GM19397 (cell line): ENCODE data around the gene CXorf49.
"Not testable (repeated sequence)": the region's sequence is repeated elsewhere in the genome, so short reads cannot be mapped to it uniquely, and the experiment has no call there.

Experiments used
- ATAC-seq: cut with Tn5 transposase; IDR thresholded peaks from one replicate; pipeline ENCODE4 v1.9.1; 2021; ENCODE audit warnings: mild to moderate bottlenecking, moderate library complexity; ENCODE audit not compliant: unreplicated experiment

The CXorf49 gene

DNA sequence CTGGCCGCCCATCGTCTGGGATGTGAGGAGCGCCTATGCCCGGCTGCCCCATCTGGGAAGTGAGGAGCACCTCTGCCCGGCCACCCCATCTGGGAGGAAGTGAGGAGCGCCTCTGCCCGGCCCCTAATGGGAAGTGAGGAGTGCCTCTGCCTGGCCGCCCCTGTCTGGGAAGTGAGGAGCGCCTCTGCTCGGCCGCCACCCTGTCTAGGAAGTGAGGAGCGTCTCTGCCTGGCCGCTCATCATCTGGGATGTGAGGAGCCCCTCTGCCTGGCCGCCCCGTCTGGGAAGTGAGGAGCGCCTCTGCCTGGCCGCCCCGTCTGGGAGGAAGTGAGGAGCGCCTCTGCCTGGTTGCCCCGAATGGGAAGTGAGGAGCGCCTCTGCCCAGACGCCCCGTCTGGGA lies 42.4 kb downstream of the CXorf49 start:
- not testable (repeated sequence) for ATAC-seq

DNA sequence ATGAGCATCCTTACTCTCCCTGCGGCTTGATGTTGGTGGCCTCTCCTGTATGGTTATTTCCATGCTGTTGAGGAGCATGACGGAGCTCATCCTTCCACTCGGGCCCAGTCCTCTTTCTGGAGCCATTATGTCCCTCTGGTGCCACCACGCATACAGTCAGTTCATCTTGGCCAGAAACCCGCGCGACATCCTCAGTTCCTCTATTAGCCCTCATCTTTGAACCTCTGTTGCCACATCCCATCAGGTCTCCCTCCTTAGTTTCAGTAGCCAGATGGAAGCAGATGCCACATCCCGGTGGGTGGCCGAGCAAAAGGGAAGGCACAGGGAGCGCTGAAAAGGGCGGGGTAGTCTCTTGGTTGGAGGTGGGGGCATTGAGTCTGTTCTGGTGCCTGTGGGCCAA lies 46.1 kb downstream of the CXorf49 start:
- ATAC-seq, result no peak

DNA sequence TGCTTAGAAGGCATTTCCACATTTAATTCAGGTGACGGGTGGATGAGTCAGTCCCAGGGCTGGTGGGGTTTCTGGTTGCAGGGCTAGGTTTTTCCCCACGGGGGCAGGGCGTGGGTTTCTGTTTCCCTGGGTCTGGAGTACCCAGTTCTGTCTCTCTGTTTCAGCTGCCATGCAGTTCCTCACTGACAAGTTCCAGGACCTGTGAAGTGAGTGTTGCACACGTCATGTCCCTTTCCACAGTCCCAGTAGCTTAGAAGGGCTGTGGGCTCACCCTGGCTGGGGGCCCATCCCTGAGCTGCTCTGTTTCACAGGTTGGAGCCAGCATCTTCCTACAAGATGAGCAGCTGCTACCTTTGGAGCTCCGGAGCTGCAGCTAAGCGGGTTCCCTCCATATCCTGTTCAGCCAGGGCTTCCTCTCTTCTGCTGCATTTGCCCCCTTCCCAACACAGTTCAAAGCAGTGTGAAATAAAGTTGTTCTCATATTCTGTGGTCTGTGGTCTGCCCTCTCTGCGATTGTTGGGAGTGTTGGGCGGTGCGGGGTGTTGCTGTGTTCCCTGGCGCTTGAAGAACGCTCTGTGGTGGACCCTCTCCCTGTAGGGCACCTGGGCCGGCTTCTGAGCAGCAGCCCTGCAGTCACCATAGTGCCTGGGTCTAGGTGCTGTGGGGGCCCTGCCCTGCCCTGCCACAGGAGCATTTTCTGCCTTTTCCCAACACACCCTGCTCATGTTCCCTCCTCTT lies 46.9 kb downstream of the CXorf49 start:
- no peak for ATAC-seq

DNA sequence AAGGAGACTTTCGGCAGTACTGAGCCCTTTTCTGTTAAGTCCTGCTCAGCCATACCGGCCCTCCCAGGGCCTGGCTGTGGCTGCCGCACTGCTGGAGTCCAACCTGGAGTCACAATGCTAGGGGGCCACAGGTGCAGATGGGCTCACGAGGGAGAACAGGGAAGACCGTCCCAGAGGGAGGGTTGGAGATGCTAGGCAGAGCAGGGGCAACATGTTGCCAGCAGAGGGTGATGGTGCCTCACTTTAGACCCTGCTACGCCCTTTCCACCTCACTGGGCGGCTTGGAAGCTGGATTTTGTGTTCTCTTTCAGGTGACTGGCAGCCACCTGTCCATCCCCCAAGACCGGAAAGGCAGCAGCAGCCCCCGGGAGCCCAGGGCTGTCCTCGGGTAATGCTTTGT lies 48.1 kb downstream of the CXorf49 start:
- ATAC-seq, result not testable (repeated sequence)

DNA sequence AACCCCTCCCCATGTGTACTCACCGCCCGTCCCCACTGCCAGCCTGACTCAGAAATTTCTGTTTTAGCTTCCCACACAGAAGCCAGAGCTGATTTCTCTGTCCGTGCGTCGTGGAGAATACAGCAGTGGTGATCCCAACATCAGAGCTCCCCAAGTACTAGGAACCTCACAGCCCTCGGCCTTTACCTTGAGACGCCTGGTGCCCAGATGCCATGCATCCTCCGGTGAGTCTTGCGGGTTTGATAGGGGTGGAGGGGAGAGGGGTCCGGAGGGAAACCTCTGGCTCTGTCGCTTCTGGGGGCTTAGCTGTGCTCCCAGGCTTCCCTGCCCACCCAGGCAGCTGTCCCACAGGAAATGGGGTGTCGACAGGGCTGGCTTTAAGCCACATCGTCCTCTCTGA lies 48.6 kb downstream of the CXorf49 start:
- no peak for ATAC-seq

DNA sequence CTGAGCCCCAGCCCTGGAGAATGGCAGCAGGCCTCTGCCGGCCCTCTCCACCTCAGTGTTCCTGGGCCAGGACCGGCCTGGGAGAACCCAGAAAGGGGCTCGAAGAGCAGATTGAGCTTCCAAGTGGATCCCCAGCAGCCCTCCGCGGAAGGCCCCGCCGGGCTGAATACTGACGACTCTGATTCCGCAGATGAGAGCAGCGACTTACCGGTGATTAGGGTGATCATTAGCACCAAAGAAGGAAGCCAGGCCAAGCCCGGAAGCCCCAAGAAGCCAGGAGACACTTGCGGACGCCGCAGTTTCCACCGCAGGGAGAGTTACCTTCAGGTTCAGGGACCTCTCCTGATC lies 49.9 kb downstream of the CXorf49 start:
- no peak for ATAC-seq

DNA sequence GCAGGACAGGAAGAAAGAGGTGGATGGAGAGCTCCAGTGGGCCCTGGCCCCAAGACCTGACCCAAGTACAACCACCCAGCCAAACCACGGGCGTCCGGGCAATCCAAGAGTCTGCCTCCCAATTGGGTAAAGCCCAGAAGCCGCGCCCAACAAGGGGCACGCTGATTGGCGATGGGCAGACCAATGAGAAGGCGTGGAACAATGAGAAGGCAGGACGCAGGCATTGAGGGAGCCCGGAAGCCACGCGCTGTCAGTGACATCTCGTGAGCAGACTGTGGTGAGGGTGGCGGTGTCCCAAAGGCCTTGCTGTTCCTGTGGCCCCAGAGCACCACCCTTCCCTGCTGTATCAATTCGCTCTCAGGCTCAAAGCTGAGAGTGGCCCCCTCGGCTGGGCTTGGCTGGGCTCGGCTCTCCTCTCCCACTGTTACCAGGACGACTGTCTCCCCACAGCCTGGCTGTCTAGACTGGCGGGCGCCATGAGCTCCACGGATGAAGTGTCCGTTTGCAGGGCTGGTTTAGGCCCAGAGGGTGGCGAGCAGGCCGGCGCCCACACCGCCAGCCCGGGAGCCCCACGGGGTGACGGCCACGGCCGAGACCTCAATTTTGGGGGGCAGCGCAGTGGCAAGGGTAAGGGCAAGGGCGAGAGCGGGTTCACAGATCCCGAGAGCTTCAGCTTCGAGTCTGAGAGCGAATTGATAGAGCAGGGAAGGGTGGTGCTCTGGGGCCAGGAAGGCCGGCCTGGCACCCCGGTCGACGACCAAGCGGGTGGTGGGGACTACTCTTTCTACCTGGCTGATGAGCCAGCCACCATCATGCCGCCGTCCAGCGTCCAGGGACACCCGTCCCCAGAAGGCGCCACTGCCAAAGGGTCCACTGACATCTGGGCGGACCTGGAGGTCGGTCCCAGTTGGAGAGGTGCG lies 50.5 kb downstream of the CXorf49 start, which contains the start of gene LOC101059915:
TSS of gene LOC101059915 (plus strand) at position 219 of the 920 bp plus-strand sequence.
- no peak for ATAC-seq

DNA sequence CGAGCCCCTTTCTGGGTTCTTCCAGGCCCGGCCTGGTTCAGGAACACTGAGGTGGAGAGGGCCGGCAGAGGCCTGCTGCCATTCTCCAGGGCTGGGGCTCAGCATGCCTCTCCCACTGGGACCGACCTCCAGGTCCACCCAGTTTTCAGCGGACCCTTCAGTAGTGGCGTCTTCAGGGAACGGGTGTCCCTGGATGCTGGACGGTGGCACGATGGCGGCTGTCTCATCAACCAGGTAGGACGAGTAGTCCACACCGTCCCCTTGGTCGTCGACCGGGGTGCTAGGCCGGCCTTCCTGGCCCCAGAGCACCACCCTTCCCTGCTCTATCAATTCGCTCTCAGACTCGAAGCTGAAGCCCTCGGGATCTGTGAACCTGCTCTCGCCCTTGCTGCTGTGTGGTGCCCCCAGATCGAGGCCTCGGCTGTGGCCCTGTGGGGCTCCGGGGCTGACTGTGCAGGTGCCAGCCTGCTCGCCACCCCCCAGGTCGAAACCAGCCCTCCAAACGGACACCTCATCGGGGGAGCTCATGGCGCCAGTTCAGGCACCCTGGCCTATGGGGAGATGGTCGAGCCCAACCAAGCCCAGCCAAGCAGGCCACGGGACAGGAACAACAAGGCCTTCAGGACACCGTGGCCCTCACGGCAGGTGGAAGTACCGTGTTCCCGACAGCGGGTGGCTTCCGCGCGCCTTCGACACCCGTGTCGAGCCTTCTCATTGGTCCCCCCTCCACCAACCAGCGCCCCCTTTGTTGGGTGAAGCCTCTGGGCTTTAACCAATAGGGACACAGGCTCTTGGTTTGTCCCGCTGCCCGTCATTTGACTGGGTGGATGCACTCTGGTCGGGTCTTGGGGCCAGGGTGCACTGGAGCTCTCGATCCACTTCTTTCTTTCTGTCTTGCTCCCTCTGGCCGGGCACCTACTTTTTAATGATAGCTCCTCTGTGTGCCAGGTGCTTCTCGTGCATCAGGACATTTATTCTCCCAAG lies 51.6 kb downstream of the CXorf49 start:
- no peak for ATAC-seq

DNA sequence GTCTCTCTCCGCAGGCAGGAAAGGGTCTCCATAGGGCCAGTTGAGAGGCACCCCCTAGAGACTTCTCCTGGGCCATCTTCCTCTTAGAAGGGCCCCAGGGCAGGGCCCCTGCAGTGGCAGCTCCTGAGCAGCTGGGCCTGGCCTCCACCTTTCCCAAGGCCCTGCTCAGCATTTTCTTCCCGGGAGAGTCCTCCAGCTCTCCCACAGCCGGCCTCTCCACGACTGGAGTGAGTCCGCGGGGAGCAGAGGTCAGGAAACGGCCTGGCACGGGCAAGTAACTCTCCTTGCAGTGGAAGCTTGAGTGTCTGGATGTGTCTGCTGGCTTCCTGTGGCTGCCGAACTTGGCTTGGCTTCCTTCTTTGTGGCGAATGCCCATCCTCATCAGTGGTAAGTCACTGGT lies 52.3 kb downstream of the CXorf49 start:
- no peak for ATAC-seq

DNA sequence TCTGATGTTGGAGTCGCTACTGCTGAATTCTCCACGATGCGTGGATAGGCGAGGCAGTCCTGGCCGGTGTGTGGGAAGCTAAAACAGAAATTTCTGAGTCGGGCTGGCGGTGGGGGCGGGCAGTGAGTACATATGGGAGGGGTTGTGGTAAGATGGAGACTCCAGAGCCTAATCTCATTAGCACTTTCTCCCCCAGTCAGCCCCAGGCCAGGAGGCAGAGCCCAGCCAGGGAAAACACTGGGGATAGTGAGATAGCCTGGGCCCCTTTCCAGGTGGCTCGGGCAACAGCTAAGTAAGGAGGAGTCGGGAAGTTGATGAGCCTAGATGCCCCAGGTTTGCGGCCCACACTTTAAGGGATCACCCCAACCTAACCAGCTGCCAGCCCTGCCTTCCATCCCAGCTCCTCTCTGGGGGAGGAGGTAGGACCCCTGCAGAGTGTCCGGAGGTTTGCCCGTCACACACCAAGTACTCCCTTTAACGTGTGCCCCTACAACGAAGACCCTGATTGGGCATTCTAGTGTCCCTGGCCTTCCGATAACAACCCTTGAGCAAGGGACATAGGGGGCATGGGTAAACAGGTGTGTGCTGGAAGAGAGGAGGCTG lies 53.1 kb downstream of the CXorf49 start:
- ATAC-seq, result no peak
